Esophagus squamous epithelium (tissue), 4 donors: ENCODE measurements around the gene TSGA10.

Experiments
- POLR2A ChIP-seq, 4 donors: fragments of 450-650 bp; IDR thresholded peaks; one replicate each; pipeline ENCODE4 v1.6.1; 2017; ENCODE audit warnings: antibody characterized with exemption in 4 of 4, mild to moderate bottlenecking in 4 of 4, moderate library complexity in 3 of 4
- TF ChIP-seq, protein P1 (sequence below), 6 experiments: fragments of 450-650 bp in 4 of 6; fragments of 200-600 bp in 2 of 6; sonication (generic) in 2 of 6; IDR thresholded peaks; one replicate each; pipeline ENCODE4 v1.5.1; 2016 to 2019; ENCODE audit warnings: antibody characterized with exemption in 6 of 6, mild to moderate bottlenecking in 4 of 6, moderate library complexity in 4 of 6

GRCh38 chr2:98959810-98960507 is 194.8 kb downstream of the TSGA10 start:
- TF ChIP-seq, protein P1, sequence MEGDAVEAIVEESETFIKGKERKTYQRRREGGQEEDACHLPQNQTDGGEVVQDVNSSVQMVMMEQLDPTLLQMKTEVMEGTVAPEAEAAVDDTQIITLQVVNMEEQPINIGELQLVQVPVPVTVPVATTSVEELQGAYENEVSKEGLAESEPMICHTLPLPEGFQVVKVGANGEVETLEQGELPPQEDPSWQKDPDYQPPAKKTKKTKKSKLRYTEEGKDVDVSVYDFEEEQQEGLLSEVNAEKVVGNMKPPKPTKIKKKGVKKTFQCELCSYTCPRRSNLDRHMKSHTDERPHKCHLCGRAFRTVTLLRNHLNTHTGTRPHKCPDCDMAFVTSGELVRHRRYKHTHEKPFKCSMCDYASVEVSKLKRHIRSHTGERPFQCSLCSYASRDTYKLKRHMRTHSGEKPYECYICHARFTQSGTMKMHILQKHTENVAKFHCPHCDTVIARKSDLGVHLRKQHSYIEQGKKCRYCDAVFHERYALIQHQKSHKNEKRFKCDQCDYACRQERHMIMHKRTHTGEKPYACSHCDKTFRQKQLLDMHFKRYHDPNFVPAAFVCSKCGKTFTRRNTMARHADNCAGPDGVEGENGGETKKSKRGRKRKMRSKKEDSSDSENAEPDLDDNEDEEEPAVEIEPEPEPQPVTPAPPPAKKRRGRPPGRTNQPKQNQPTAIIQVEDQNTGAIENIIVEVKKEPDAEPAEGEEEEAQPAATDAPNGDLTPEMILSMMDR (IDR thresholded peaks at IDR 0.05): no peak
- no peak for TF ChIP-seq POLR2A (IDR thresholded peaks at IDR 0.05)
